ENCODE results near the gene CTCF. TPM values are rescaled to one million over a fixed set of nuclear protein-coding genes. Genes with fewer than 3 reads are reported as not detected.
A peak's percentile ranks its signal among the peaks of the same experiment; 100 is the strongest.

Gene CTCF
- polyA plus RNA-seq, 1 experiment = 24.4 TPM

GRCh38 chr16:67563708-67564468 lies 1.6 kb downstream of the CTCF start:
- peak; percentile 57 for DNase-seq (ENCODE audit: low read depth, low spot score)
- no peak for TF ChIP-seq CTCF (IDR thresholded peaks at IDR 0.05; ENCODE audit: low read depth, low read length)
- Histone ChIP-seq H3K4me3 (ENCODE audit: low read depth, low read length) (peak overlapping the region; percentile 83), H3K9me3 (ENCODE audit: control insufficient read depth, insufficient read depth, low read length) (no peaks in the 10 kb centered on the region; the same call in 1 of the 2 replicates), H3K27me3 (ENCODE audit: control insufficient read depth, insufficient read depth, low read length) (no peaks in the 10 kb centered on the region), H3K27ac (ENCODE audit: low read depth, low read length) (peak overlapping the region; percentile 91)
- ChIA-PET CTCF (interaction anchor here (0.5 to 3.0 kb wide), 9 partner anchors 8 to 104 kb away, joined by 3 to 32 read pairs (median 8); partner anchors contain the start of genes C16orf86, CARMIL2 and ENKD1), POLR2A (interaction anchor here (1.0 to 3.2 kb wide), 5 partner anchors 8 to 97 kb away, joined by 4 to 21 read pairs (median 15); partner anchors contain the start of genes ACD and PARD6A)

DNA sequence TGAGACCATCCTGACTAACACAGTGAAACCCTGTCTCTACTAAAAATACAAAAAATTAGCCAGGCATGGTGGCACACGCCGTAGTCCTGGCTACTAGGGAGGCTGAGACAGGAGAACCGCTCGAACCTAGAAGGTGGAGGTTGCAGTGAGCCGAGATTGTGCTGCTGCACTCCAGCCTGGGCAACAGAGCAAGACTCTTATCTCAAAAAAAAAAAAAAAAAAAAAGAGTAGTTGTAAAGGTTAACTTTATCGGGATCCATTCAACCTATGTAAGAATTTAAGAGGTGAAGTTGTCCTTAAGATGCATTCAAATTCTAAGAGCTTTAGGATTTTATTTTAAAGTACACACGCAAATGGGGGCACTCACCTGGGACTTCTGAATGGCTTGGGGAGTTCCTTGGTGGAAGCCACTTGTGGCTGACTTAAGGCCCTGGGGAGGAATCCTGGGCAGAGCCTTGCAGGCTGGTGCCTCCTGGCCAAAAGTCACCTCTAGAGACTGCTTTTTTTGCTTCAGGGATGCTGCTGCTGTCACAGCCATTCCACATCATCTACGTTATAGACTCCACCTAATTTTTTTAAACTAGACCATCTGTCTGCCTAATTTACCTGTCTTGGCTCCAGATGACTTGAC lies 3.3 kb downstream of the CTCF start:
- CTCF ChIA-PET = interaction anchor here (2.9 kb wide), 1 partner anchor 19 kb away, joined by 8 read pairs; no protein-coding TSS in a partner anchor

GRCh38 chr16:67571464-67571863 lies 9.1 kb downstream of the CTCF start:
- ChIA-PET CTCF (interaction anchor here (1.8 to 1.9 kb wide), 4 partner anchors 9 to 73 kb away, joined by 4 to 9 read pairs (median 7); partner anchors contain the start of genes CARMIL2 and CTCF), POLR2A (interaction anchor here (0.7 to 1.6 kb wide), 3 partner anchors 9 to 148 kb away, joined by 3 to 17 read pairs (median 4); partner anchors contain the start of genes CTCF and GFOD2)
- DNase-seq (ENCODE audit: low read depth, low spot score) = no peak
- Histone ChIP-seq H3K4me3 (ENCODE audit: low read depth, low read length) (no peak overlapping the region), H3K9me3 (ENCODE audit: control insufficient read depth, insufficient read depth, low read length) (no peaks in the 10 kb centered on the region), H3K27me3 (ENCODE audit: control insufficient read depth, insufficient read depth, low read length) (no peaks in the 10 kb centered on the region), H3K27ac (ENCODE audit: low read depth, low read length) (peak overlapping the region; percentile 47)
- TF ChIP-seq CTCF (IDR thresholded peaks at IDR 0.05; ENCODE audit: low read depth, low read length) = no peak

More for the DNA sequence above, 3.3 kb downstream of the CTCF start:
- no peak for TF ChIP-seq CTCF (IDR thresholded peaks at IDR 0.05; ENCODE audit: low read depth, low read length)
- Histone ChIP-seq H3K27ac (ENCODE audit: low read depth, low read length) (no peak overlapping the region), H3K9me3 (ENCODE audit: control insufficient read depth, insufficient read depth, low read length) (no peaks in the 10 kb centered on the region; the same call in 1 of the 2 replicates), H3K4me3 (ENCODE audit: low read depth, low read length) (no peak overlapping the region), H3K27me3 (ENCODE audit: control insufficient read depth, insufficient read depth, low read length) (no peaks in the 10 kb centered on the region)
- DNase-seq (ENCODE audit: low read depth, low spot score) = no peak
- POLR2A ChIA-PET = no interaction called here

- ChIA-PET POLR2A (interaction anchor here (0.7 to 1.6 kb wide), 3 partner anchors 9 to 147 kb away, joined by 3 to 17 read pairs (median 4); partner anchors contain the start of genes CTCF and GFOD2), CTCF (interaction anchor here (1.8 to 1.9 kb wide), 4 partner anchors 9 to 73 kb away, joined by 4 to 9 read pairs (median 7); partner anchors contain the start of genes CARMIL2 and CTCF)
- no peak for DNase-seq (ENCODE audit: low read depth, low spot score)
Observed at GRCh38 chr16:67571981-67572431, 9.7 kb downstream of the CTCF start.

More at GRCh38 chr16:67571981-67572431, 9.7 kb downstream of the CTCF start:
- H3K4me3 ChIP-seq (ENCODE audit: low read depth, low read length) = no peak overlapping the region
- H3K9me3 ChIP-seq (ENCODE audit: control insufficient read depth, insufficient read depth, low read length) = no peaks in the 10 kb centered on the region
- H3K27me3 ChIP-seq (ENCODE audit: control insufficient read depth, insufficient read depth, low read length) = no peaks in the 10 kb centered on the region
- no peak for TF ChIP-seq CTCF (IDR thresholded peaks at IDR 0.05; ENCODE audit: low read depth, low read length)
- H3K27ac ChIP-seq (ENCODE audit: low read depth, low read length) = peak overlapping the region; percentile 65
